Neutrophil (primary cell): Measurements from ENCODE around the gene LRMDA.

ENCODE experiments used
- H3K27ac ChIP-seq: fragments of 200-600 bp; sonication (generic); 2 replicates; pipeline ENCODE4 v1.5.1; 2016; ENCODE audit warnings: mild to moderate bottlenecking, moderate library complexity
- H3K27me3 ChIP-seq: fragments of 200-600 bp; sonication (generic); 2 replicates; pipeline ENCODE4 v1.6.0; 2016; ENCODE audit warnings: mild to moderate bottlenecking
- H3K36me3 ChIP-seq: fragments of 200-600 bp; sonication (generic); 2 replicates; pipeline ENCODE4 v1.5.1; 2017
- H3K4me1 ChIP-seq, 2 experiments: fragments of 200-600 bp in 1 of 2; sonication (generic) in 1 of 2; 1 replicate in 1 of 2; 2 replicates in 1 of 2; pipeline versions ENCODE4 v1.5.1 to v1.6.1; 2013 to 2016; ENCODE audit warnings: low read depth in 1 of 2, low read length in 1 of 2, mild to moderate bottlenecking in 1 of 2, moderate library complexity in 1 of 2; ENCODE audit not compliant: control insufficient read depth in 1 of 2, insufficient read depth in 1 of 2
- H3K4me3 ChIP-seq, 2 experiments: fragments of 200-600 bp in 1 of 2; sonication (generic) in 1 of 2; 1 replicate in 1 of 2; 2 replicates in 1 of 2; pipeline ENCODE4 v1.5.1; 2013 to 2016; ENCODE audit warnings: low read depth in 1 of 2, low read length in 1 of 2, mild to moderate bottlenecking in 1 of 2, moderate library complexity in 1 of 2
- H3K9me3 ChIP-seq: fragments of 200-600 bp; sonication (generic); 2 replicates; pipeline ENCODE4 v1.5.1; 2016
- CTCF ChIP-seq: fragments of 200-600 bp; sonication (generic); IDR thresholded peaks from 2 replicates; pipeline ENCODE4 v1.5.1; 2016; ENCODE audit warnings: antibody characterized with exemption

Gene LRMDA

DNA sequence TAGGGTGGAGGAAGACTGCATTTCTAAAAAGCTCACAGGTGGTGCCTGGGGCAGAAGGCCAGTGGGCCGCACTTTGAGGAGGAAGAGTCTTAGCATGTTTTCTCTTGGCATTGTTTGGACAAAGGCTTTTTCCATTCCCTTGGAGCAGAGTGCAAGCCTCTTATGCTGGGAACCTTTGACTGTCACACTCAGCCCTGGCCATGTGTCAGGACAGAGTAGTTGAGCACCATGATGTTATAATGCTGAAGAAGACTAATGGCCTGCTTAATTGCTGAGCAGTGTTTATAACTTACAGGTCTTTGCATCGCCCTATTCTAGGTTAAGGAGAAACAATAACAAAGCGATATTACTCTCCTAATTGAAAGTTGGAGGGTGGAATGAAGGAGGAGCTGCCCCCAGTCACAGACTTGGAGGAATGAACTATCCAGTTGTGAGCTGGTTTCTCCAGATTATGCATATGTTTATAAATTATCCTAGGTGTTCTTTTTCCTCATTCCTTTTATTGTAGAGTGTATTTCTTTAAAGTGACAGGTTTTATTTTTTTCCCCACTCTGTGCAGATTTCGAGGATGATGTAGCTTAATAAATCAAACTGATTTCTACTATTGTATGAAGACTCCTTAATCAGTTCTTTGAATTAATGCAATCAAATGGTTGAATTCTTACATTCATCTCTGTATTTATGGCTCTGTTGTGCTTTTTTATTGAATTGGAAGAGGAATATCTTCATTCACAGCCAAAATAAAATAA, 767.0 kb downstream of the LRMDA start:
- H3K27ac ChIP-seq, result no peak overlapping the region
- no peaks in the 10 kb centered on the region for H3K9me3 ChIP-seq
- no peak for TF ChIP-seq CTCF
- no peaks in the 10 kb centered on the region for H3K36me3 ChIP-seq
- no peaks in the 10 kb centered on the region for H3K27me3 ChIP-seq
- H3K4me1 ChIP-seq, result peaks cover 3 to 5% of the 10 kb centered on the region in 2 experiments
- no peak overlapping the region for H3K4me3 ChIP-seq

GRCh38 chr10:76201962-76202361, 770.5 kb downstream of the LRMDA start:
- Histone ChIP-seq H3K27ac (no peak overlapping the region), H3K36me3 (no peaks in the 10 kb centered on the region), H3K27me3 (no peaks in the 10 kb centered on the region), H3K4me1 (no peaks in the 10 kb centered on the region), H3K4me3 (no peak overlapping the region), H3K9me3 (no peaks in the 10 kb centered on the region)
- TF ChIP-seq CTCF, result no peak

DNA sequence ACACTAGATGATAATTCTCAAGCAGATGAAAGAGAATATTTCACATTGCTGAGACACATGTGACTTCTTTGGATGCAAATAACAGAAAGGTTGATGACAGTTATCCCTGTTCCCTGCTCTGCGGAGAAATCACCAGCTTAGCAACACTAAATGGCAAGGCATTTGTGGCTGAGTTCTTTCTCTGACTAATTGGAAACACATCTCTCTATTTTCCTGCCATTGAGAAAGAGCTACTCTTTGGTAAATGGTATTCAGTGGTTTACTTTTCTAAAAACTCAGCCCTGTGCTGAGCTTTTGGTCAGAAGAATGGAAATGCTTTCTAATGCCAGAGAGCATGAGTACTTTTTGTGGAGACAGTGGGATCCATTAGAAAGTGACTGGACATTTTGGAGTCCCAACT, 771.4 kb downstream of the LRMDA start:
- Histone ChIP-seq H3K27me3 (no peaks in the 10 kb centered on the region), H3K27ac (no peak overlapping the region), H3K4me3 (no peak overlapping the region), H3K9me3 (no peaks in the 10 kb centered on the region), H3K4me1 (no peaks in the 10 kb centered on the region), H3K36me3 (no peaks in the 10 kb centered on the region)
- no peak for TF ChIP-seq CTCF

DNA sequence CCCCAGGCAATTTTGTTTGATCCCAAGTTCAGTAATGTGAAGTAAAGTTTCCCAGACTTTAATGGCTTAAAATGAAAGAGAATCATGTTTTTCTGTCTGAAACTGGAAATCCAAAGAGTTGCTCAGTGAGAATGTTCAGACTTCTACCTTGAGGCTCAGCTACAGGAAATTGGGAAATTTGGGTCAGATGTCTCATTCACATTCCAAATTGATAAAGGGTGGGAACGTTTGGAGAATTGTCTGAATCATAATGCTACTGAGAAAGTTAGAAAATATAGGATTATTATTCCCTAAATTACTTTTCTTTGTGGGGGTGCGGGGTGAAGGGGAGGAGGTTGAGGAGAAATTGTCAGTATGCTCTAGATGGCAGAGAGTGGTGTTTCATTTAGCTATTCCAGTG, 773.9 kb downstream of the LRMDA start:
- Histone ChIP-seq H3K27ac (no peak overlapping the region), H3K4me1 (no peaks in the 10 kb centered on the region), H3K4me3 (no peak overlapping the region), H3K27me3 (no peaks in the 10 kb centered on the region), H3K9me3 (no peaks in the 10 kb centered on the region), H3K36me3 (no peaks in the 10 kb centered on the region)
- TF ChIP-seq CTCF, result no peak

DNA sequence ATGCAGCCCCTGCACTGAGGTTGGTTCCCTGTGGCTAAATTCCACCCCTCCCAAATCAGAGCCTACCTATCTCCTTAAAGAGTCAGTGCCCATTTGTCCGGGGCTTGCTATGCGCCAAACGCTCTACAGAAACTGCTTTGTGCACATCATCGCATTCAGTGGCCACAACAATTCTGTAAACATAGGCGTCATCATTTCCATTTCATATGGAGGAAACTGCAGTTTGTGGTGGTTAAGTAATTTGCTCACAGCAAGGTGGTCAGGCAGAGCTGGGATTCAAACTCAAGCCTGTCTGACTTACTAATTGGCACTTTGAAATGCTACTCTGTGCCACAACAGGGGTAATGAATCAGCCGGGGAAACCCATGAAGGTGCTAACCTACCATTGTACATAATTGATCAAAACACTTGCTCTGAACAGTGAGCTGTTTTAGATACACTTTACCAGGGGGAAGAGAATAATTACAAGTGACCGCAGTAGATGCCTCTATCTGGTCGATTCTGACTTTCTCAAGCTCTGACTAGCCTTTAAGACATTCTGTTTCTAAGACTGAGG, 775.5 kb downstream of the LRMDA start:
- H3K9me3 ChIP-seq, result no peaks in the 10 kb centered on the region
- TF ChIP-seq CTCF, result no peak
- no peak overlapping the region for H3K27ac ChIP-seq
- H3K27me3 ChIP-seq, result no peaks in the 10 kb centered on the region
- H3K36me3 ChIP-seq, result no peaks in the 10 kb centered on the region
- H3K4me3 ChIP-seq, result no peak overlapping the region
- no peaks in the 10 kb centered on the region for H3K4me1 ChIP-seq
